SK-N-SH treated with all-trans-retinoic acid at 6 μM for 48 hours (cell line): ENCODE results near the gene TTK.
A peak's percentile ranks its signal among the peaks of the same experiment; 100 is the strongest.

Source experiments
- ATAC-seq: fragments of 200-7000 bp; cut with Tn5 transposase; 3 replicates; pipeline ENCODE4 v1.9.1; 2020; ENCODE audit warnings: mild to moderate bottlenecking, moderate library complexity
- ARNTL ChIP-seq: fragments of 450-650 bp; formaldehyde crosslinking; IDR thresholded peaks from 2 replicates; pipeline ENCODE4 v1.5.0; 2020; ENCODE audit warnings: low read depth, mild to moderate bottlenecking, moderate library complexity, borderline replicate concordance
- BACH2 ChIP-seq: fragments of 250-450 bp; sonication (Bioruptor Pico); IDR thresholded peaks from 2 replicates; pipeline ENCODE4 v1.9.0; 2021; ENCODE audit warnings: mild to moderate bottlenecking, borderline replicate concordance
- CSDC2 ChIP-seq: fragments of 250-450 bp; sonication (Bioruptor Pico); IDR thresholded peaks from 2 replicates; pipeline ENCODE4 v1.5.0; 2020; ENCODE audit warnings: mild to moderate bottlenecking, moderate library complexity
- GLIS3 ChIP-seq: fragments of 250-450 bp; sonication (Bioruptor Pico); IDR thresholded peaks from 2 replicates; pipeline ENCODE4 v1.5.0; 2020; ENCODE audit warnings: mild to moderate bottlenecking, moderate library complexity
- ISL1 ChIP-seq: fragments of 250-450 bp; sonication (Bioruptor Pico); IDR thresholded peaks from 2 replicates; pipeline ENCODE4 v2.1.2; 2022; ENCODE audit warnings: mild to moderate bottlenecking, moderate library complexity
- OSR1 ChIP-seq: fragments of 250-450 bp; sonication (Bioruptor Pico); IDR thresholded peaks from 2 replicates; pipeline ENCODE4 v1.8.0; 2022; ENCODE audit warnings: moderate library complexity, mild to moderate bottlenecking, inconsistent platforms
- PPARA ChIP-seq: fragments of 250-450 bp; sonication (Bioruptor Pico); IDR thresholded peaks from 2 replicates; pipeline ENCODE4 v1.5.0; 2020; ENCODE audit warnings: mild to moderate bottlenecking, borderline replicate concordance
- SNAI2 ChIP-seq: fragments of 250-450 bp; sonication (Bioruptor Pico); IDR thresholded peaks from 2 replicates; pipeline ENCODE4 v1.5.0; 2020; ENCODE audit warnings: mild to moderate bottlenecking, moderate library complexity
- TCF4 ChIP-seq: fragments of 250-450 bp; sonication (Bioruptor Pico); IDR thresholded peaks from 2 replicates; pipeline ENCODE4 v1.8.0; 2021; ENCODE audit warnings: mild to moderate bottlenecking, moderate library complexity, borderline replicate concordance
- TOX ChIP-seq: fragments of 250-450 bp; sonication (Bioruptor Pico); IDR thresholded peaks from 2 replicates; pipeline ENCODE4 v1.8.0; 2021; ENCODE audit warnings: mild to moderate bottlenecking, moderate library complexity, borderline replicate concordance
- ZC3H10 ChIP-seq: fragments of 250-450 bp; sonication (Bioruptor Pico); IDR thresholded peaks from 2 replicates; pipeline ENCODE4 v1.5.1; 2021; ENCODE audit warnings: mild to moderate bottlenecking, moderate library complexity
- ZFP3 ChIP-seq: fragments of 250-450 bp; sonication (Bioruptor Pico); IDR thresholded peaks from 2 replicates; pipeline ENCODE4 v1.5.0; 2020; ENCODE audit warnings: mild to moderate bottlenecking, moderate library complexity
- ZFP30 ChIP-seq: fragments of 450-650 bp; formaldehyde crosslinking; IDR thresholded peaks from 2 replicates; pipeline ENCODE4 v1.5.0; 2022; ENCODE audit warnings: mild to moderate bottlenecking, moderate library complexity
- ZNF565 ChIP-seq: fragments of 450-650 bp; formaldehyde crosslinking; conservative IDR thresholded peaks from 2 replicates; pipeline ENCODE4 v1.5.0; 2020; ENCODE audit warnings: low read depth, mild to moderate bottlenecking, moderate library complexity
- ZNF70 ChIP-seq: fragments of 450-650 bp; formaldehyde crosslinking; IDR thresholded peaks from 2 replicates; pipeline ENCODE4 v1.5.0; 2020; ENCODE audit warnings: mild to moderate bottlenecking, moderate library complexity
- ZNF8 ChIP-seq: fragments of 450-650 bp; formaldehyde crosslinking; IDR thresholded peaks from 2 replicates; pipeline ENCODE4 v1.5.0; 2020; ENCODE audit warnings: mild to moderate bottlenecking, moderate library complexity
- TF ChIP-seq, protein P1 (sequence below): fragments of 250-450 bp; sonication (Bioruptor Pico); IDR thresholded peaks from 2 replicates; pipeline ENCODE4 v1.5.1; 2020; ENCODE audit warnings: low read depth, mild to moderate bottlenecking, moderate library complexity
- TF ChIP-seq, protein P2 (sequence below): fragments of 250-450 bp; sonication (Bioruptor Pico); IDR thresholded peaks from 2 replicates; pipeline ENCODE4 v1.5.0; 2020; ENCODE audit warnings: mild to moderate bottlenecking, moderate library complexity
- TF ChIP-seq, protein P3 (sequence below): fragments of 250-450 bp; sonication (Bioruptor Pico); IDR thresholded peaks from 2 replicates; pipeline ENCODE4 v1.8.0; 2020; ENCODE audit warnings: mild to moderate bottlenecking, moderate library complexity, borderline replicate concordance
- TF ChIP-seq, protein P4 (sequence below): fragments of 250-450 bp; sonication (Bioruptor Pico); IDR thresholded peaks from 2 replicates; pipeline ENCODE4 v1.5.1; 2021; ENCODE audit warnings: mild to moderate bottlenecking, moderate library complexity

TTK gene

DNA sequence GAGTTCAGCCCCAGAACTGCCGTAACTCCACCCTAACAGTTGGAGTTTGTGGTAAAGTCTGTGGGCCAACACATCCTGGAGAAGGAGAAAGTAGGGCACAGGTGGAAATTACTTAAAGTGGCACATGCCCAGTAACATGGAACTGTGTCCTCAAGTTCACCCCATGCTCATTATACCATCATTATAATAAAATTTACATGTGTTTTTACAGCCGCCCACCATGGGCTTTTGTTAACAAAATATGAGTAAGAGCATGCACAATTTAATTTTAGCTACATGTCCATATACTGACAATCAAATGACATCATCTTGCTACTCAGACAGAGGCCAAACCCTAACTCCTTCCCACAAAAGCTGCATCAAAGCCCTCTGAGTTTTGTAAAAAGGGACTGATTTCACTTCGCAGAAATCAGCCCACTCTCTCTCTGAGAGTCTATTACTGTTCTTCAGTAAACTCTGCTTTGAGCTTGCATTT is 39.8 kb upstream of the TTK start:
- TF ChIP-seq ZNF70 (CRISPR knock-in tag) (no peak), GLIS3 (CRISPR knock-in tag) (no peak), ZFP30 (no peak), ZNF565 (CRISPR knock-in tag) (no peak), BACH2 (CRISPR knock-in tag) (no peak), ARNTL (CRISPR knock-in tag) (no peak), ZFP3 (no peak), TOX (CRISPR knock-in tag) (no peak), PPARA (CRISPR knock-in tag) (no peak)
- no peak for ATAC-seq

DNA sequence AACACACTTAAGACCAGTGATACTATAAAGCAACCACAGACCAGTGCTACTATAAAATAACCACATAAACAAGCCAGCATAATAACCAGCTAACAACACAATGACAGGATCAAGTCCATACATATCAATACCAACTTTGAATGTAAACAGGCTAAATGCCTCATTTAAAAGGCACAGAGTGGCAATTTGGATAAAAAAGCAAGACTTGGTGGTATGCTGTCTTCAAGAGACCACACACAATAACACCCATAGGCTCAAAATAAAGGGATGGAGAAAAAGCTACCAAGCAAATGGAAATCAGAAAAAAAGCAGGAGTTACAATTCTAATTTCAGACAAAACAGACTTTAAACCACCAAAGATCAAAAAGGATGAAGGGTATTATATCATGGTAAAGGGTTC is 37.3 kb upstream of the TTK start:
- ATAC-seq = no peak
- TF ChIP-seq PPARA (CRISPR knock-in tag) = no peak
- TF ChIP-seq, protein P1, sequence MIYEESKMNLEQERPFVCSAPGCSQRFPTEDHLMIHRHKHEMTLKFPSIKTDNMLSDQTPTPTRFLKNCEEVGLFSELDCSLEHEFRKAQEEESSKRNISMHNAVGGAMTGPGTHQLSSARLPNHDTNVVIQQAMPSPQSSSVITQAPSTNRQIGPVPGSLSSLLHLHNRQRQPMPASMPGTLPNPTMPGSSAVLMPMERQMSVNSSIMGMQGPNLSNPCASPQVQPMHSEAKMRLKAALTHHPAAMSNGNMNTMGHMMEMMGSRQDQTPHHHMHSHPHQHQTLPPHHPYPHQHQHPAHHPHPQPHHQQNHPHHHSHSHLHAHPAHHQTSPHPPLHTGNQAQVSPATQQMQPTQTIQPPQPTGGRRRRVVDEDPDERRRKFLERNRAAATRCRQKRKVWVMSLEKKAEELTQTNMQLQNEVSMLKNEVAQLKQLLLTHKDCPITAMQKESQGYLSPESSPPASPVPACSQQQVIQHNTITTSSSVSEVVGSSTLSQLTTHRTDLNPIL = no peak

DNA sequence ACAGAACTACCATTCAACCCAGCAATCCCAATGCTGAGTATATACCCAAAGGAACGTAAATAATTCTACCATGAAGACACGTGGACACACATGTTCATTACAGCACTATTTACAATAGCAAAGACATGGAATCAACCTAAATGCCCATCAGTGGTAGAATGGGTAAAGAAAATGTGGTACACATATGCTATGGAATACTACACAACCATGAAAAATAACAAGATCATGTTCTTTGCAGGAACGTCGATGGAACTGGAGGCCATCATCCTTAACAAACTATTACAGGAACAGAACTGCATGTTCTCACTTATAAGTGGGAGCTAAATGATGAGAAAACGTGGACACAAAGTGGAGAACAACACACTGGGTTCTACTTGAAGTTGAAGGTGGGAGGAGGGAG is 34.7 kb upstream of the TTK start:
- TF ChIP-seq PPARA (CRISPR knock-in tag) = no peak
- peak; percentile 94 for TF ChIP-seq ZNF8 (CRISPR knock-in tag)
- no peak for ATAC-seq

DNA sequence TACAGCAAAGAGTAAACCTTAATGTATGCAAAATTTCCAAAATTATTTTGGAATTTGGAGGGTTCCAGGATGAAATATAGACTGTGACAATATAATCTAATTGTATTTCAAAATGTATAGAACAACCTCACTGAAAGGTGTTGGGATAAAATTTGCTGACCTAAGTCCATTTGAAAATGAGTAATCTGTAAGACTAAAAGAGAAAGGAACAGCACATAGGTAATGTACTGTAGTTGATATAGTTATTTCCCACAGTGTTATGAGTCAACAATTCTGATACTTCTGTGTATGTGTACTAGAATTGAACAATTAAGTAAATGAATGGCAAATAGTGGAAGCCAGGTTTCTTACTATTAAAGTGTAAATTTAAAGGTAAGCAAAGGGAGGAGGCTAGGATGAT is 33.3 kb upstream of the TTK start:
- no peak for ATAC-seq
- TF ChIP-seq ZNF8 (CRISPR knock-in tag) (no peak), ARNTL (CRISPR knock-in tag) (no peak), CSDC2 (CRISPR knock-in tag) (no peak), ZNF70 (CRISPR knock-in tag) (no peak), PPARA (CRISPR knock-in tag) (no peak), ISL1 (no peak), OSR1 (CRISPR knock-in tag) (no peak), TCF4 (no peak), SNAI2 (CRISPR knock-in tag) (no peak), ZC3H10 (no peak), TOX (CRISPR knock-in tag) (no peak), GLIS3 (CRISPR knock-in tag) (no peak)
- TF ChIP-seq, protein P1 = no peak
- TF ChIP-seq, protein P2, sequence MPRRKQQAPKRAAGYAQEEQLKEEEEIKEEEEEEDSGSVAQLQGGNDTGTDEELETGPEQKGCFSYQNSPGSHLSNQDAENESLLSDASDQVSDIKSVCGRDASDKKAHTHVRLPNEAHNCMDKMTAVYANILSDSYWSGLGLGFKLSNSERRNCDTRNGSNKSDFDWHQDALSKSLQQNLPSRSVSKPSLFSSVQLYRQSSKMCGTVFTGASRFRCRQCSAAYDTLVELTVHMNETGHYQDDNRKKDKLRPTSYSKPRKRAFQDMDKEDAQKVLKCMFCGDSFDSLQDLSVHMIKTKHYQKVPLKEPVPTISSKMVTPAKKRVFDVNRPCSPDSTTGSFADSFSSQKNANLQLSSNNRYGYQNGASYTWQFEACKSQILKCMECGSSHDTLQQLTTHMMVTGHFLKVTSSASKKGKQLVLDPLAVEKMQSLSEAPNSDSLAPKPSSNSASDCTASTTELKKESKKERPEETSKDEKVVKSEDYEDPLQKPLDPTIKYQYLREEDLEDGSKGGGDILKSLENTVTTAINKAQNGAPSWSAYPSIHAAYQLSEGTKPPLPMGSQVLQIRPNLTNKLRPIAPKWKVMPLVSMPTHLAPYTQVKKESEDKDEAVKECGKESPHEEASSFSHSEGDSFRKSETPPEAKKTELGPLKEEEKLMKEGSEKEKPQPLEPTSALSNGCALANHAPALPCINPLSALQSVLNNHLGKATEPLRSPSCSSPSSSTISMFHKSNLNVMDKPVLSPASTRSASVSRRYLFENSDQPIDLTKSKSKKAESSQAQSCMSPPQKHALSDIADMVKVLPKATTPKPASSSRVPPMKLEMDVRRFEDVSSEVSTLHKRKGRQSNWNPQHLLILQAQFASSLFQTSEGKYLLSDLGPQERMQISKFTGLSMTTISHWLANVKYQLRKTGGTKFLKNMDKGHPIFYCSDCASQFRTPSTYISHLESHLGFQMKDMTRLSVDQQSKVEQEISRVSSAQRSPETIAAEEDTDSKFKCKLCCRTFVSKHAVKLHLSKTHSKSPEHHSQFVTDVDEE (CRISPR knock-in tag) = no peak
- TF ChIP-seq, protein P3, sequence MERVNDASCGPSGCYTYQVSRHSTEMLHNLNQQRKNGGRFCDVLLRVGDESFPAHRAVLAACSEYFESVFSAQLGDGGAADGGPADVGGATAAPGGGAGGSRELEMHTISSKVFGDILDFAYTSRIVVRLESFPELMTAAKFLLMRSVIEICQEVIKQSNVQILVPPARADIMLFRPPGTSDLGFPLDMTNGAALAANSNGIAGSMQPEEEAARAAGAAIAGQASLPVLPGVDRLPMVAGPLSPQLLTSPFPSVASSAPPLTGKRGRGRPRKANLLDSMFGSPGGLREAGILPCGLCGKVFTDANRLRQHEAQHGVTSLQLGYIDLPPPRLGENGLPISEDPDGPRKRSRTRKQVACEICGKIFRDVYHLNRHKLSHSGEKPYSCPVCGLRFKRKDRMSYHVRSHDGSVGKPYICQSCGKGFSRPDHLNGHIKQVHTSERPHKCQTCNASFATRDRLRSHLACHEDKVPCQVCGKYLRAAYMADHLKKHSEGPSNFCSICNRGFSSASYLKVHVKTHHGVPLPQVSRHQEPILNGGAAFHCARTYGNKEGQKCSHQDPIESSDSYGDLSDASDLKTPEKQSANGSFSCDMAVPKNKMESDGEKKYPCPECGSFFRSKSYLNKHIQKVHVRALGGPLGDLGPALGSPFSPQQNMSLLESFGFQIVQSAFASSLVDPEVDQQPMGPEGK (CRISPR knock-in tag) = no peak
- TF ChIP-seq, protein P4, sequence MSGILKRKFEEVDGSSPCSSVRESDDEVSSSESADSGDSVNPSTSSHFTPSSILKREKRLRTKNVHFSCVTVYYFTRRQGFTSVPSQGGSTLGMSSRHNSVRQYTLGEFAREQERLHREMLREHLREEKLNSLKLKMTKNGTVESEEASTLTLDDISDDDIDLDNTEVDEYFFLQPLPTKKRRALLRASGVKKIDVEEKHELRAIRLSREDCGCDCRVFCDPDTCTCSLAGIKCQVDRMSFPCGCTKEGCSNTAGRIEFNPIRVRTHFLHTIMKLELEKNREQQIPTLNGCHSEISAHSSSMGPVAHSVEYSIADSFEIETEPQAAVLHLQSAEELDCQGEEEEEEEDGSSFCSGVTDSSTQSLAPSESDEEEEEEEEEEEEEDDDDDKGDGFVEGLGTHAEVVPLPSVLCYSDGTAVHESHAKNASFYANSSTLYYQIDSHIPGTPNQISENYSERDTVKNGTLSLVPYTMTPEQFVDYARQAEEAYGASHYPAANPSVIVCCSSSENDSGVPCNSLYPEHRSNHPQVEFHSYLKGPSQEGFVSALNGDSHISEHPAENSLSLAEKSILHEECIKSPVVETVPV (CRISPR knock-in tag) = no peak
